Activated CD4-positive, alpha-beta T cell treated with anti-CD3 and anti-CD28 coated beads for 4 hours (primary cell): Measurements from ENCODE around the gene RSBN1.
"Not testable (repeated sequence)": the region's sequence is repeated elsewhere in the genome, so short reads cannot be mapped to it uniquely, and the experiment has no call there.

Experiments used
- DNase-seq, 2 donors: peaks; one replicate each; pipeline ENCODE4 v3.0.0-alpha.2; 2020

RSBN1 gene

DNA sequence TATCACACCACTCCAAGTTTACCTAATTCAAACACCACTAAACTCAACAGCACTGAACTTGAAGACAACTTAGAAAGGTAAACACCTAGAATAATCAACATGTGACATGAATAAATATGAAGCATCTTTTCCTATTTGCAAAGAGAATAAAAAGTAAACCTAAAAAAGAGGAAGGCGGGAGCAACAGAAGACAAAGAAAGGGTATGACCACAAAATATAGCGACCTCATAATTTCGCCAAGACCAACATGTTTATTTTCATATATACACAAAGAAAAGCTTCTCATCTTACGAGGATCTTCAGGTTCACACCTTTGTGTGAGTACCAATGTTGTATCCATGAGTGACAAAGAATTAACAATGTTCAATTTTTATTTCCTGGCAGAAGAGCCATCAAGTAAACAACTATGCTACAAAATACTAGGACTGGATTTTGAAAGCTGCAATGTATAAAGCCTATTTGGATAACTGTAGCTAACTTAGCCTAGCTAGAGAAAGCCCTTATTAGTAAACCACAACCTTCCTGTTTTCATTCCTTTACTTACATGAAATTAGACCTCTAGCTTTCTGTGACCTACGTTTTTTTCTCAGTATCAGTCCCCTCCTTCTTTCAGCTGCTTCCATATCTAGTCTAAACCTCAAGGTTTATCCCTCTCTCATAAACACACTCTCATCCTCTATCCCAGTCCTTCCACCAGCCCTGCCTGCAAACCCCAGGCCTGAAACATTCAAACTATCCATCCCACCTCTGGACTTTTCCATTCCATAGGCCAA, 31.7 kb downstream of the RSBN1 start:
- no peak for DNase-seq

DNA sequence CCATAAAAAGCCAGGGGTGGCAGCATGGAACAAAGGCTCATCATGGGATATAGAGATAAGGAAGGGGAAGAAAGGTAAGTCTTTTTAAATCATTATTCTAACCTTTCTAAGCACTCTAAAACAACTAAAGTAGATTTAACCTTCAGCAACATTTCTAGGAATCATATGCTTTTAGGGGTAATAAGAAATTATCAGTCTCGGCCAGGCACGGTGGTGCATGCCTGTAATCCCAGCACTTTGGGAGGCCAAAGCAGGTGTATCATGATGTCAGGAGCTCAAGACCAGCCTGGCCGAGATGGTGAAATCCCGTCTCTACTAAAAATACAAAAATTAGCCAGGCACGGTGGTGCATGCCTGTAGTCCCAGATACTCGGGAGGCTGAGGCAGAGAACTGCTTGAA, 32.7 kb downstream of the RSBN1 start:
- DNase-seq, result no peak

DNA sequence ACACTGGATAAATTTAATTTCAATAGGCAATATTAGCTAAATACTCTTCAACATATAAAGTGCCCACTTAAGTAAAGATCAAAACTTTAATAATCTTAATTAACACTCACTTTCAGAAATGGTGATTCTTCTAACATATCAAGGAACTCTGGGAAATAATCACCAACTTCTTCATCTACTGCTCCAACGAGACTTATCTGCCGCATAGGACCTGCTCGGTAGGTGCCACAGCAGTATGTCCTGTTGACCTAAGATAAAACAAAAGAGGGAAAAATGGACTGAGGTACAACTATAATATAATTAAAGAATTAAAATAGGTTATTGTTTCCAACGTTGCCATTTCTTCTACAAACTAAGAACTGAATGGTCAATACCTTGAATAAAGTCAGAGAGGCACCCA, 34.7 kb downstream of the RSBN1 start:
- no peak for DNase-seq

DNA sequence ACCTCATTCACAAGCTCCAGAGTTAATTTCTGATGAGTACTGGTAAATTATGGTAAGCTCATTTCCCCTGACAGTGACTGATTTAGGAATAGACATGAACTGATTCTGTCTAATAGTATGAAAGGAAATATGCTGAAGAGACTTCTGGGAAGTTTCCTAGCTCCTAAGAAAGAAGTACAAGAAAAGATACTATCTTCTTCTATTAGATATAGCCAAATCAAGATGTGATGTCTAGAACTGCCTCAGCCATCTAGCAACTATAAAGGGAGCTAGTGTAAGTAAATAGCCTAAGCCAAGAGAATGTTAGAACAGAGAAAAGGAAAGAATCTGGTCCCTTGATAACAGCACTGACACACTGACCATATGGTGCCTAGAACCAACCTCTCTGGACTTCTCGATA, 42.2 kb downstream of the RSBN1 start:
- DNase-seq, result no peak

DNA sequence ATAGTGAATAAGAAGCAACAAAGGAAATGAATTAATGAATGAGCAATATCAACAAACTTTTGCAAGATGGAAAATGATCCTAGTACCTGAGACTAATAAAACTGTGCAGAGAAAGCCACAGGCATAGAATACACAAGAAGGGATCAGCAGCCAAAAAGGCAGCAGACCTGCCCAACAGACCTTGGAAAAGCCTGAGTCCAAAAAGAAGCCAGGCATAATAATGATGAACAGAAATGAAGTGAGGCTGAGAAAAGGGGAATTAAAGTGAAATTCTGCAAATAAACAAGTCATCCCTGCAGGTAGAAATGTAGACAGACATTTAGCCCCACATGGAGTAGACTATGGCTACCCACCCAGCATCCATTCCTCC, 42.7 kb downstream of the RSBN1 start:
- no peak for DNase-seq

DNA sequence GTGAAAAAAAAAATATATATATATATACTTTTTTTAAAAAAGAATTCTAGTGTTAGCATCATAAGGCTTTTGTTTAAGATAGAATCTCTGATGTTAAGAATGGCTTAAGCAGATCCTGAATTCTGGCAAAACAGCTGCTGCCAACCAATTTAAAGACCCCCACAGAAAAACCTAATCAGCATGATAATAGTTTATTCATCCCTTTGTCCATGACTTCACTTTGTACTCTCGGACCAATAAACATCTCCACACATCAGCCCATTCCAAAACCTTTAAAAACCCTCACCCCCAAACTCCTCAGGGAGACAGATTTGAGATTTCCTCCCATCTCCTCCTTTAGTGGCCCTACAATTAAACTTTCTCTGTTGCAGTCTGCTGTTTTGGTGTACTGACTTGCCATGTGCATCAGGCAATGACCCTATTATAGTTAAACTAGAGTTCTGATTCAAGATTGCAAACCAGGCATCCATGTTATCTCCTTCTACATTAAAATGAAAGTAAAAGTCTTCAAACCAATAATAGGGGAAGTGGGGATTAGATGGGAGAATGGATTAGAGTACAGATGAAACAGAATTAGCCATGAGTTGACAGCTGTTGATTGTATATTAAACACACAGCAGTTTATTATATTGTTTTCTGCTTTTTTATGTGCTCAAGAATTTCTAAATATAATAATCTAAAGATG, 43.2 kb downstream of the RSBN1 start:
- no peak for DNase-seq

DNA sequence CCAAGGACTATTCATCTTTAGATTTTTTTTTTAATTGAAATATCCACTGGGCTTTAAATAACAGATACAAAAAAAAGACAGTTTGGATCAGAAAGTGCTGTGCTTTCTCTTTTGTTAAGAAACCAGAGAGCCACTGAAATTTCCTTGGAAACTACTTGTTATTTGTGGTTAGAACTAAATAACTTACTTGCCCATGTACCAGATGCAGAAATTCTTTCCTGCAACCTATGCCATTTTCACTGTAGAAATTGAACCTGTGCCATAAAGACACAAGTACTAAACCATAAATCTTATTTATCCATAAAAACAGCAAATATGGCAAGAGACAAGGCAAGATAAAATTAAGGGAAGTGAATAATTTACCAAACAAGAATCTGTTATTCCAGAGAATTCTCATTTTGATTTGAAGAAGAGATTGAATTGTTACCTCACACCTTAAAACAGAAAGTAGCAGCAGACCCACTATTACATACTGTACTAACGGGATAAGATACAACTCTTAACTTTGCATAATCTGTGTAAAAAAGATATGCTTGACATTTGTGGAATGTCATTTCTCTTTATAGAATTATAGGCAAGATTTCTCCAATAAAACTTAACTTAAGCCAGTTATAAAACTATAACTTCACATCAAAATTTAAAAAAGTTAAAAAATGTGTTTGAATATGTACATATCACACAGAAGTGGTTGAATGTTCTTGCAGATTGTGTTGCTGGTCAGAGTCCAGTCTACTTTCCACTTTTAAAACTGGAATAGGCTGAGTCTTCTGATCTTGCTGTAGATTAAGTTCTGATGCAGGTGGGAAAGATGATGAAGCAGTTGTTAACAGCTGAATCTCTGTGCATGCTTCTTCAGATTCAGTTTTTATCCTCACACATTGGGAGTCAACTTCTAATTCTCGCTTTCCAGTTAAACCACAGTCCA, 46.7 kb downstream of the RSBN1 start:
- DNase-seq, result no peak

DNA sequence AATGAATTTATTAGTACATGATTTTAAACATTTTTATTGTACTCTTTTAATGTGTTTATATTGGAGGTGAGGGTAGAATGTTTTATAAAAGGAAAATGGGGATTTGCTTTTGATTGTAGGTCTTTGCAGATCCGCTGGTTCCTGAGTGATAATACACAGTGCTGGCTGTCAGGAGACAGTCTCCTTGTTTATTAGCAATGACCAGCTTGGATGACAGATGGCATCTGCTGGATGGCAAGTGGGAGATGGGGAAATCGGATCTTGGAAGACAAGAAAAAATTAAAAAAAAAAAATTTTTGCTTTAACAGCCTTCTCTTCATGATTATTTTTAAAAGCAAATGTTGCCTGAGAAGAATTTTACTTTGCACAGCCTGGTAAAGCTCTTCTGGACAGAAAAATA, 48.6 kb downstream of the RSBN1 start:
- no peak for DNase-seq

DNA sequence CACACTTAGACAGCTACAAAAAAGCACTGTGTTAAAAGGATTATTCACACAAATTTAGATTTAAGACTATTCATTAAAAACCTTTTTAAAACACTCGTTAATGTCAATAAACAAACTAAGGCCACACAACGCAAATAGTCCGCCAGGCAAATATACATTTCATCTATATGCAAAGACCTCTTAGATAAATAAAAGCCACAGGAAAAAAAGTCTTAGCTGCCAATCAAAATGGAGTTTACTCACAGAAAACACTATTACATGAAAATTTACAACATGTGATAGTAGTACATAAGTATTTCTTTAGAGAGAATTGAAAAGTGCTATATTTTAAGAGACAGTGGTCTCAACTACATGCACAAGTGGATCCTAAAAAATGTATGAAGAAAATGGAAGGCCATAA, 50.3 kb downstream of the RSBN1 start:
- DNase-seq, result no peak

DNA sequence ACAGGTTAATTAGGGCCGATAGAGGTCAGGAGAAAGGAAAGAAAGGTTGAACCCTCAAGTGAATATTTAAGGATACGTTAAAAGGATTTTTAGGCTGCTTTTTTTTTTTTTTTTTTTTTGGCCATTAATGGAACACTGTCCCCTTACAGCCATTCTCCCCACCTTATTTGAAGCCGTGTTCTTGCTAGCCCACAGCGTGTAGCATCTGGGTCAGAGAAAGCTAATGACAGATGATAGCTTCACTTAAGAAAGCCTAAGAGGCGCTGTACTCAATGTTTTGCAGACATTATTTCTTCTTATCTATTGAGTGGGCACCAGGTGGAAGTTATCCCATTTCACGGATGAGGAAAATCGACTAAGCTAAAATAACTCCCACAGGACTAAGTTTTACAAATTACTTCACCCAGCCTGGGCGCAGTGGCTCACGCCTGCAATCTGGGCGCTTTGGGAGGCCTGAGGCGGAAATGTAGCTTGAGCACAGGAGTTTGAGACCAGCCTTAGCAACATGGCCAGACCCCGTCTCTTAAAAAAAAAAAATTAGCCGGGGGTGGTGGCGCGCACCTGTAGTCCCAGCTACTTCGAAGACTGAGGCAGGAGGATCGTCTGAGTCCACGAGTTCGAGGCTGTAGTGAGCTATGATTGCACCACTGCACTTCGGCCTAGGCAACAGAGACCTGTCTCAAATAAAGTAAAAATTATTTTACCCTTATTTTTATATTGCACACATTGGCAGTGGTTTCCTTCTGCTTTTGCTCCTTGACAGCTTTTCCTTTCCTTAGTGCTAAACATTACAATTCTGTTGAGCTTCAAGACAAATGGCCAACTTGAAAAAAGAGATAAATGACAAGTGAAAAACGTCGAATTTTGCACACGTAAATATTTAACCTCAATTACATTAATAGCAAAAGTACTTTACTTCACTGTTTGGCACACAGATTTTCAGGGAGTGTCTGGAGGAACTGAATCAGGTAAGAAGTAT, 51.9 kb downstream of the RSBN1 start:
- no peak for DNase-seq

DNA sequence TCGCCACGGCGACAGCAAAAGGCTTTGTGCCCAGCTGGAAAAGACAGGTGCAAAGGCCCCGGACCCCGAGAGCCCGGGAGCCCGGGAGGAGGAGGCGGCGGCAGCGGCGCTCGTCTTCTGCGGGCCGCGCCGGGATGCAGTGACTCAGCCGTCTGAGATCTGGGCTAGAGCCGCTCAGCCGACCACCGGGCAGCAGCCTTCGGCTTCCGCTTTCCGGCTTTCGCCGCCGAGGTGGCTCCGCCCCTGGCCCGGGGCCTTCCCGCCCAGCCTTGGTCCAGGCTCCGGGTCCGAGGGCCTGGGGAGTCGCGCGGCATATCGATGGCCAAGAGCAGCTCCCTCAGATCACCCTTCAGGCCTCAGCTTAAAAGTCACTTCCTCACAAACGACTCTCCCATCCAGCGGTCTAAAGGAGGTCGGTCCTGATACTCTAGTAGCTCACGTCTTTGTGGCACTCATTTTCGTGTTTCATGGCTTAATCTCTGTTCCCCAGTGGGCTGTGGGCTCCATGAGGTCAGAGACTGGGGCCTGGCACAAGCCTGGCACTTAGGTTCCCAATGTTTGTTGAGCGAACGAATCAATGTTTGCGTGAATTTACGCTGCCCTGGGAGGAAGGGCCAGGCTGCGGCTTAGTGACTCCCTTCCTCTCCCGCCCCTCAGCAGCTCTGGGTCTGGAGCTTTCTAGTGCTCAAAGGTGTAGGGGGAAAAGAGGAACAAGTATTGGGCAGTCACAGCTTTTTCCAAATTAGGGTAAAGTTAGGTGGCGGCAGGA, 52.8 kb downstream of the RSBN1 start, which contains the start of gene PHTF1:
PHTF1 (minus strand) TSS at position 154 of the 769 bp plus-strand sequence. CDS start 783 bp downstream, outside the sequence.
- DNase-seq, result peak; percentile 30 to 48

DNA sequence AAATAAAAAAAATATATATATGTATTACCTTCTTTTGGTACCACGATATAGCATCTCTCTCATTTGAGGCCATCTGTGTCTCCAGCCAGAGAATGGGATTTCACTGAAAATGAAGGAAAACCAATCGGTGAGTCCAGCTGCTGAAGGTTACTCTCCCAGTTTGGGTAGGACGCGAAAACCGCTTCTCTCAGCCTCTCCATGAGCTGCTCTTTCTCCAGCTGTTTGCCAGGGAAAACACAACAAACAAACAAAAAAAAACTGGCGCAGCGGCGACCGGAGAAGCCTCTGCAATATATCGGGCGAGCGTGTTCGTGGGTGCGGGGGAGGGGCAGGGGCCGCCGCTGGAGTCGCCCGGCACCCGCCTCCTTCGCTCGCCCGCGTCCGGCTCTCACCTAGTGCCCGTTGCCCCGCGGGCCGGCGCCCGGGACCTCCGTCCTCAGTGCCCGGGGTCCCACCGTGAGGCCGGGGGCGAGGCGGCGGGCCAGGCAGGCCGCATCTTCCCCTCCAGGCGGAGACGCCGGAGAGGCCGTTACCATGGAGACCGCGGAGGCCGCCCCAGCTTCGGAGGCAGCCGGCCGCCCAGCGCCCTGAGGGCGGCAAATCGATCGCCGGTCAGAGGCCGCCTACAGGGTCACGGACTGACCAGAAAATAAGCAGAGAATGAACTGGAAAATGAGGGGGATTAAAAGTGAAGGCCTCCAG, 53.5 kb downstream of the RSBN1 start:
- DNase-seq, result peak; percentile 39 to 52

DNA sequence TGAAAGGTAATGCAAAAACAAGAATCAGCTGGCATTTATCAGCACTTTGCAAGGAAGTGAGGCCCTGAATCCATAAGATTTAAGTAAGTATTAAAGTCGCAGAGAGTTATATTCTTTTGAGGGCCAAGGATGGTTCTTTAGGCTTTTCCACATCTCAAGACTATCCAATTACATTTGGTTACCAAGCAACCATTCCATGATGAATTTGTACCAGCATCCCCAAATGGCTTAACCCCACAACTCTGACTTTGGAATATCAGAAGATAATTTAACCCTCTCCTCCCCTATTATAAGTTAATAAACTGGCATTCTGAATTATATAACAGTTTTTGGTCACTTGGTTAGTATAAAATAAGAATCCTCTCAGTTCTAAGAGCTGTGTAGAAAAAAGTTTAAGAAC, 55.8 kb downstream of the RSBN1 start:
- DNase-seq, result no peak

DNA sequence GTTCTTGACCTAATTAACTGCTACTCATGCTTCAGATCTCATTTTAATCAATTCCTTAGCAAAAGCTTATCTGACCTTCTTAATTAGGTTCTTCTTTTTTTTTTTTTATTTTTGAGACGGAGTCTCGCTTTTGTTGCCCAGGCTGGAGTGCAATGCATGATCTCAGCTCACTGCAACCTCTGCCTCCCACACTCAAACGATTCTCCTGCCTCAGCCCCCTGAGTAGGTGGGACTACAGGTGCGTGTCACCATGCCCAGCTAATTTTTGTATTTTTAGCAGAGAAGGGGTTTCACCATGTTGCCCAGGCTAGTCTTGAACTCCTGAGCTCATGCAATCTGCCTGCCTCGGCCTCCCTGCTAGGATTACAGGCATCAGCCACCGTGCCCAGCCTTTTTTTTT, 58.9 kb downstream of the RSBN1 start:
- not testable (repeated sequence) for DNase-seq

DNA sequence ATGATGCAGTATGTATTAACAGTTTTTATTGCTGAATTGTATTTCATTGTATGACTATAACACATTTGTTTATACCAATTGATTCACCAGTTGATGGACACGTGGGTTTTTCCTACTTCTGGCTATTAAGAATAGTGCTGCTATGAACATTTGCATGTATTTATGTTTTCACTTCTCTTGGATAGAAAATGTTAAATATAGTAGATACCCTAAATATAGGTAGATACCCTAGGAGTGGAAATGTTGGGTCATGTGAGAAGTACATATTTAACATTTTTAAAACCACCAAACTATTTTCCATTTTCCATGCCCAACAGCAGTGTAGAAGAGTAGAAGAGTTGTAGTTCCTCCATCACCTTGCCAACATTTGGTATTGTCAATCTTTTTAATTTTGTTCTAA, 60.8 kb downstream of the RSBN1 start:
- no peak for DNase-seq

DNA sequence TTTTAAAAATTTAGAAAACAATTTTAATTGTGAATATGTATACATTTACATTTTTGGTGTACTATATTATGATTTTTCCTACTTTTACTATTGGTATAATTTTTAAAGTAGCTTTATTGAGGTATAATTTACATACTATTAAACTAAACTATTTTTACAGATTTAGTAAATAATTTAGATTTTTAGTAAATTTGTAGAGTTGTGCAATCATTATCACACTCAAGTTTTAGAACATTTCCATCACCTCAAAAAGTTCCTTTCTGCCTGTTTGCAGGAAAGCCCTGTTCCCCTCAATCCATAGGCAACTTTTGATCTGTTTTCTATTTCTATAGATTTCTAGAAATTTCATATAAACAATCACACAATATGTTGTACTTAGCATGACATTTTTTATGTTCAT, 61.2 kb downstream of the RSBN1 start:
- DNase-seq, result no peak

DNA sequence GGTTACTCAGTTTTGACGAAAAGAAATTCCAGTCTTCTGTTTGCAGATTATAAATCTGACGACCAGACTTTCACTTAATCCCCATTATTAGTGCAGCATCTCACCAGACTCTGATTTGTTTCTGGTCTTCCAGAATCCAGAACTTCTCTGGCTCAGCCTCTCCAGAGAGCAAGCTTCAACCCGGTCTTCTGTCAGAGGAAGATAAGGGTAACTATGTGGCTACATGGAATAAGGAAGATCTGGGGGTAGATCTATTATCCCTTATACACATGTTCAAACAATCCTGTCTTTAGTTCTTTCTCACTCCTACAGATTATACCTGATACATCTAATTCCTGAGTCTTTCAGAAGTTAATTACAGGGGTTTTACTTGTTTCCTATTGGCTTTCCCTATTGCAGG, 62.9 kb downstream of the RSBN1 start:
- no peak for DNase-seq

DNA sequence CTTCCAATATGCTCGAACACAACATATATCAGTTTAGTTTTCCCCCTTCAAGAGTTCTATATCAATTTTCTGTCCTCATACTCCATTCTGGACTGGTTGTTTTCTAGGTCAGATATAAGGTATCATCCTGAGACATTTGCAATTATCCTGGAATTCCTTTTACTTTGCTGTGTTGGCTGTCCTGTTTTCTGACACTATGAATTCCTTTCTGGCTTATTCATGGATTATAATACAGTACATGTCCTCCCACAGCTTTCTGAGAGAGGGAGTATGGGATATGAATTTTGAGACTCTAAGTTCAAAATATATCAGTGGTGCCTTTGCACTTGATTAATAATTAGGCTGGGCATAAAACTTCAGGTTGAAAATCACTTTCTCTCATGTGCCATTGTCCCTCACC, 64.9 kb downstream of the RSBN1 start:
- DNase-seq, result no peak

DNA sequence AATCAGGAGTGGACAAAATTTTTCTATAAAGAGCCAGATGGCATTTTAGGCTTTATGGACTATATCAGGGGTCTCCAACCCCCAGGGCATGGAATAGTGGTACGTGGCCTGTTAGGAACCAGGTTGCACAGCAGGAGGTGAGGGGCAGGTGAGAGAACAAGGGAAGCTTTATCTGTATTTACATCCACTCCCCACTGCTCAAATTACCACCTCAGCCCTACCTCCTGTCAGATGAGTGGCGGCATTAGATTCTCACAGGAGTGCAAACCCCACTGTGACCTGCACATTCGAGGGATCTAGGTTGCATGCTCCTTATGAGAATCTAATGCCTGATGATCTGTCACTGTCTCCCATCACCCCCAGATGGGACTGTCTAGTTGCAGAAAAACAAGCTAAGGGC, 66.9 kb downstream of the RSBN1 start:
- no peak for DNase-seq

DNA sequence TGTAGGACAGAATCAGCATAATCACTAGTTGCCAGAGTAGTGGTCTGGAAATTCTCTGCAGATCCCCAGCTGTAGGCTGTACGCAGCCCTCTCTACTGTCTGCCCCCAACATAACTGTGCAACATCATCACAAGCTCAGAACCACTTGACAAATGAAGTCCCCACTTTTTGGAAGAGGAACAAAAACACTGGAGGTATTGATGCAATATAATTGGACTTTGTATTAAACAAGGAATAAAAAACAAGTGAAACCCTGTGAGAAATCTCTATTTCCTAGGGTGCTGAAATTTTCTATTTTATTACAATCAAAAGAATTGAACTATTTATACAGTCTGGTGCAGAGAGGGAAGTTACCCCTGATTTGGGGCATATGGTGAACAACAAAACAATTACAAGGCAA, 68.2 kb downstream of the RSBN1 start:
- DNase-seq, result no peak

DNA sequence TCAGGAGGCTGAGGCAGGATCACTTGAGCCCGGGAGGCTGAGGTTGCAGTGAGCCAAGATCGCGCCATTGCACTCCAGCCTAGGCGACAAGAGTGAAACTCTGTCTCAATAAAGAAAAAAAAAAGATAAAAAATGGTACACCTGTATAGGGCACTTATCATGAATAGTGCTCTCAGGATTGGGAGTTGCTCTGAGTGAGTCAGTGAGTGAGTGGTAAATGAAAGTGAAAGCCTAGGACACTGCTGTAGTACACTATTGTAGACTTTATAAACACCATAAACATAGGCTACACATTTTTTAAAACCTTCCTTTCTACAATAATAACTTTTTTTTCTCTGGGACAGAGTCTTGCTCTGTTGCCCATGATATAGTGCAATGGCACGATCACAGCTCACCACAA, 69.8 kb downstream of the RSBN1 start:
- DNase-seq, result no peak
